ENCODE results near the gene SLC24A3.

SLC24A3 gene

GRCh38 chr20:19566226-19566945 lies 353.9 kb downstream of the SLC24A3 start:
- H3K4me3 ChIP-seq (ENCODE audit: low read depth, low read length): no peak overlapping the region
- H2BK12ac ChIP-seq (ENCODE audit: low read length): no peak overlapping the region
- no peak overlapping the region for H2AFZ ChIP-seq (ENCODE audit: insufficient read depth, low read length, poor library complexity)
- H2AK5ac ChIP-seq (ENCODE audit: low read length): no peak overlapping the region
- H3K4me2 ChIP-seq (ENCODE audit: low read length): no peak overlapping the region
- H3K27me3 ChIP-seq (ENCODE audit: insufficient read depth, low read length): no peaks in the 10 kb centered on the region
- no peak overlapping the region for H2BK5ac ChIP-seq (ENCODE audit: low read depth, low read length, poor library complexity)
- DNase-seq: no peak
- no peaks in the 10 kb centered on the region for H3K4me1 ChIP-seq (ENCODE audit: control insufficient read depth in 1 of 2, insufficient read depth in 2 of 2, low read length in 2 of 2)
- WGBS (ENCODE audit: extremely low coverage, insufficient coverage, insufficient read length): no CpG with 5 or more reads among the region's 3 CpGs
- H2BK120ac ChIP-seq (ENCODE audit: insufficient read depth, low read length, poor library complexity): no peak overlapping the region
- no peaks in the 10 kb centered on the region for H3K36me3 ChIP-seq (ENCODE audit: control insufficient read depth in 1 of 2, insufficient read depth in 2 of 2, low read length in 2 of 2)
- H4K8ac ChIP-seq (ENCODE audit: low read depth, low read length): no peak overlapping the region
- no peak overlapping the region for H3K18ac ChIP-seq (ENCODE audit: low read length)
- H4K91ac ChIP-seq (ENCODE audit: low read depth, low read length): no peak overlapping the region
- H3K23ac ChIP-seq (ENCODE audit: low read length): no peak overlapping the region
- H3K4ac ChIP-seq (ENCODE audit: low read depth, low read length): no peak overlapping the region
- H3K9ac ChIP-seq (ENCODE audit: low read length): no peak overlapping the region
- no peaks in the 10 kb centered on the region for H3K9me3 ChIP-seq (ENCODE audit: insufficient read depth, low read depth, low read length)
- H3K14ac ChIP-seq (ENCODE audit: low read length): no peak overlapping the region
- no peaks in the 10 kb centered on the region for H3K79me2 ChIP-seq (ENCODE audit: control insufficient read depth, insufficient read depth, low read length, poor library complexity)
- H4K12ac ChIP-seq (ENCODE audit: low read depth, low read length): no peak overlapping the region
- no peak overlapping the region for H3K27ac ChIP-seq (ENCODE audit: low read depth, low read length)
- H3K79me1 ChIP-seq (ENCODE audit: low read length): no peaks in the 10 kb centered on the region

- no peak overlapping the region for H3K4ac ChIP-seq (ENCODE audit: low read depth, low read length)
- no peak overlapping the region for H3K18ac ChIP-seq (ENCODE audit: low read length)
- H3K4me1 ChIP-seq (ENCODE audit: control insufficient read depth in 1 of 2, insufficient read depth in 2 of 2, low read length in 2 of 2): no peaks in the 10 kb centered on the region
- no peak overlapping the region for H3K23ac ChIP-seq (ENCODE audit: low read length)
- H3K27me3 ChIP-seq (ENCODE audit: insufficient read depth, low read length): no peaks in the 10 kb centered on the region
- no peak overlapping the region for H2BK5ac ChIP-seq (ENCODE audit: low read depth, low read length, poor library complexity)
- H3K36me3 ChIP-seq (ENCODE audit: control insufficient read depth in 1 of 2, insufficient read depth in 2 of 2, low read length in 2 of 2): no peaks in the 10 kb centered on the region
- H3K9me3 ChIP-seq (ENCODE audit: insufficient read depth, low read depth, low read length): no peaks in the 10 kb centered on the region
- H3K79me1 ChIP-seq (ENCODE audit: low read length): no peaks in the 10 kb centered on the region
- no peak overlapping the region for H3K27ac ChIP-seq (ENCODE audit: low read depth, low read length)
- no peak overlapping the region for H3K9ac ChIP-seq (ENCODE audit: low read length)
- H3K14ac ChIP-seq (ENCODE audit: low read length): no peak overlapping the region
- H2AK5ac ChIP-seq (ENCODE audit: low read length): no peak overlapping the region
- no peak overlapping the region for H2BK12ac ChIP-seq (ENCODE audit: low read length)
- H4K91ac ChIP-seq (ENCODE audit: low read depth, low read length): no peak overlapping the region
- no peak overlapping the region for H4K12ac ChIP-seq (ENCODE audit: low read depth, low read length)
- no peaks in the 10 kb centered on the region for H3K79me2 ChIP-seq (ENCODE audit: control insufficient read depth, insufficient read depth, low read length, poor library complexity)
- no peak overlapping the region for H2AFZ ChIP-seq (ENCODE audit: insufficient read depth, low read length, poor library complexity)
- H3K4me2 ChIP-seq (ENCODE audit: low read length): no peak overlapping the region
- no peak overlapping the region for H2BK120ac ChIP-seq (ENCODE audit: insufficient read depth, low read length, poor library complexity)
- DNase-seq: no peak
- no CpG with 5 or more reads among the region's 2 CpGs for WGBS (ENCODE audit: extremely low coverage, insufficient coverage, insufficient read length)
- no peak overlapping the region for H3K4me3 ChIP-seq (ENCODE audit: low read depth, low read length)
- no peak overlapping the region for H4K8ac ChIP-seq (ENCODE audit: low read depth, low read length)
These were observed 355.7 kb downstream of the SLC24A3 start for GRCh38 chr20:19568128-19568527.

GRCh38 chr20:19571996-19572395 lies 359.6 kb downstream of the SLC24A3 start:
- Histone ChIP-seq H3K4me3 (ENCODE audit: low read depth, low read length) (no peak overlapping the region), H3K4me1 (ENCODE audit: control insufficient read depth in 1 of 2, insufficient read depth in 2 of 2, low read length in 2 of 2) (no peaks in the 10 kb centered on the region), H3K14ac (ENCODE audit: low read length) (no peak overlapping the region), H3K4me2 (ENCODE audit: low read length) (no peak overlapping the region), H2AFZ (ENCODE audit: insufficient read depth, low read length, poor library complexity) (no peak overlapping the region), H4K91ac (ENCODE audit: low read depth, low read length) (no peak overlapping the region), H3K27me3 (ENCODE audit: insufficient read depth, low read length) (no peaks in the 10 kb centered on the region), H3K9ac (ENCODE audit: low read length) (no peak overlapping the region), H3K79me1 (ENCODE audit: low read length) (no peaks in the 10 kb centered on the region), H2BK5ac (ENCODE audit: low read depth, low read length, poor library complexity) (no peak overlapping the region), H3K9me3 (ENCODE audit: insufficient read depth, low read depth, low read length) (peaks cover 1% of the 10 kb centered on the region), H3K79me2 (ENCODE audit: control insufficient read depth, insufficient read depth, low read length, poor library complexity) (no peaks in the 10 kb centered on the region), H3K27ac (ENCODE audit: low read depth, low read length) (no peak overlapping the region), H3K4ac (ENCODE audit: low read depth, low read length) (no peak overlapping the region), H2AK5ac (ENCODE audit: low read length) (no peak overlapping the region), H2BK120ac (ENCODE audit: insufficient read depth, low read length, poor library complexity) (no peak overlapping the region), H2BK12ac (ENCODE audit: low read length) (no peak overlapping the region), H3K23ac (ENCODE audit: low read length) (no peak overlapping the region), H3K18ac (ENCODE audit: low read length) (no peak overlapping the region), H3K36me3 (ENCODE audit: control insufficient read depth in 1 of 2, insufficient read depth in 2 of 2, low read length in 2 of 2) (no peaks in the 10 kb centered on the region), H4K8ac (ENCODE audit: low read depth, low read length) (no peak overlapping the region), H4K12ac (ENCODE audit: low read depth, low read length) (no peak overlapping the region)
- no peak for DNase-seq
- no CpG with 5 or more reads among the region's 2 CpGs for WGBS (ENCODE audit: extremely low coverage, insufficient coverage, insufficient read length)

GRCh38 chr20:19577692-19578091 lies 365.2 kb downstream of the SLC24A3 start:
- H4K8ac ChIP-seq (ENCODE audit: low read depth, low read length): no peak overlapping the region
- H3K79me2 ChIP-seq (ENCODE audit: control insufficient read depth, insufficient read depth, low read length, poor library complexity): no peaks in the 10 kb centered on the region
- H3K4me2 ChIP-seq (ENCODE audit: low read length): no peak overlapping the region
- no peak overlapping the region for H4K91ac ChIP-seq (ENCODE audit: low read depth, low read length)
- H3K79me1 ChIP-seq (ENCODE audit: low read length): no peaks in the 10 kb centered on the region
- no peak overlapping the region for H4K12ac ChIP-seq (ENCODE audit: low read depth, low read length)
- H2AK5ac ChIP-seq (ENCODE audit: low read length): no peak overlapping the region
- H3K14ac ChIP-seq (ENCODE audit: low read length): no peak overlapping the region
- no peaks in the 10 kb centered on the region for H3K27me3 ChIP-seq (ENCODE audit: insufficient read depth, low read length)
- no peak overlapping the region for H2BK5ac ChIP-seq (ENCODE audit: low read depth, low read length, poor library complexity)
- H3K18ac ChIP-seq (ENCODE audit: low read length): no peak overlapping the region
- H2AFZ ChIP-seq (ENCODE audit: insufficient read depth, low read length, poor library complexity): no peak overlapping the region
- no peak overlapping the region for H2BK120ac ChIP-seq (ENCODE audit: insufficient read depth, low read length, poor library complexity)
- DNase-seq: no peak
- H3K9ac ChIP-seq (ENCODE audit: low read length): no peak overlapping the region
- peaks cover 1% of the 10 kb centered on the region for H3K9me3 ChIP-seq (ENCODE audit: insufficient read depth, low read depth, low read length)
- WGBS (ENCODE audit: extremely low coverage, insufficient coverage, insufficient read length): no CpG with 5 or more reads among the region's 3 CpGs
- no peak overlapping the region for H2BK12ac ChIP-seq (ENCODE audit: low read length)
- H3K36me3 ChIP-seq (ENCODE audit: control insufficient read depth in 1 of 2, insufficient read depth in 2 of 2, low read length in 2 of 2): no peaks in the 10 kb centered on the region
- H3K23ac ChIP-seq (ENCODE audit: low read length): no peak overlapping the region
- no peak overlapping the region for H3K27ac ChIP-seq (ENCODE audit: low read depth, low read length)
- no peak overlapping the region for H3K4ac ChIP-seq (ENCODE audit: low read depth, low read length)
- H3K4me3 ChIP-seq (ENCODE audit: low read depth, low read length): no peak overlapping the region
- no peaks in the 10 kb centered on the region for H3K4me1 ChIP-seq (ENCODE audit: control insufficient read depth in 1 of 2, insufficient read depth in 2 of 2, low read length in 2 of 2)
